Measurements from ENCODE around the gene KIF19.

DNA sequence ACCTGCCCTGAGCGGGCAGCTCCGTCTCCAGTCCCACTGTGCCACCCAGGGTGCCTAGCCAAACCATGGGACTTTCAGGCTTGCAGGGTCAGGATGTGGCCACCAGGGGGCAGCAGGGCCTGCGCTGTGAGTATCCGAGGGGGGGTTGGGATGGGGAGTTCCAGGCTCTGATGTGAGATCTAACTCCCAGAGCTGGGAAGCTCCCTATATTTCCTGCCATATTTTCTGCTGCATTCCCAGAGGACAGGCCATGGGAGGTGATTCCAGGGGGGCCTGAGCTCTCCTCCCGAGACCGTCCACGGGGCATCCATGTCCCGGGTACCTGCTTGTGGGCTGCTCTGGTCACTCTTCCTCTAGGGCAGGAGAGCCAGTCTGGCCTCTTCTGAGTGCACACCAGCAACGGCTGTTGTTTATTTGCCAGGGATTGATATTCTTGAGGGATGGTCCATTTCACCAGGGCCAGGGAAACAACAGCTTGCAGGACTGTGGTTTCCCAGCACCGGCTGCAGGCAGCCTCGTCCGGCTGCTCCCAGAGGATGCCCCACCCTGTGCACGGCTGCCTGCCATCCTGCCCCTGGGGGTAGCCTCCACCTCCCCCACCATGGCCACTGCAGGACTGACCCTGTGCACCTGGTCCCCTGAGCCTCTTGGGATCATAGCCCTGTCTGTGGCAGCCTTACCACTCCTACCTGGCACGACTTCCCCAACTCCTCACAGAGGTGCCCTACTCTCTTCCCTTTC, 42.5 kb downstream of the KIF19 start:
- TF ChIP-seq, protein P1, sequence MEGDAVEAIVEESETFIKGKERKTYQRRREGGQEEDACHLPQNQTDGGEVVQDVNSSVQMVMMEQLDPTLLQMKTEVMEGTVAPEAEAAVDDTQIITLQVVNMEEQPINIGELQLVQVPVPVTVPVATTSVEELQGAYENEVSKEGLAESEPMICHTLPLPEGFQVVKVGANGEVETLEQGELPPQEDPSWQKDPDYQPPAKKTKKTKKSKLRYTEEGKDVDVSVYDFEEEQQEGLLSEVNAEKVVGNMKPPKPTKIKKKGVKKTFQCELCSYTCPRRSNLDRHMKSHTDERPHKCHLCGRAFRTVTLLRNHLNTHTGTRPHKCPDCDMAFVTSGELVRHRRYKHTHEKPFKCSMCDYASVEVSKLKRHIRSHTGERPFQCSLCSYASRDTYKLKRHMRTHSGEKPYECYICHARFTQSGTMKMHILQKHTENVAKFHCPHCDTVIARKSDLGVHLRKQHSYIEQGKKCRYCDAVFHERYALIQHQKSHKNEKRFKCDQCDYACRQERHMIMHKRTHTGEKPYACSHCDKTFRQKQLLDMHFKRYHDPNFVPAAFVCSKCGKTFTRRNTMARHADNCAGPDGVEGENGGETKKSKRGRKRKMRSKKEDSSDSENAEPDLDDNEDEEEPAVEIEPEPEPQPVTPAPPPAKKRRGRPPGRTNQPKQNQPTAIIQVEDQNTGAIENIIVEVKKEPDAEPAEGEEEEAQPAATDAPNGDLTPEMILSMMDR (IDR thresholded peaks at IDR 0.05), result peak; percentile 75 to 98 (median 89)
- no peak for TF ChIP-seq POLR2A (IDR thresholded peaks at IDR 0.05)

All from testis (tissue), 2 donors.